ENCODE data around the gene CORO1C.
A peak's percentile ranks its signal among the peaks of the same experiment; 100 is the strongest.

Gene CORO1C

GRCh38 chr12:108729612-108730364 is 1.5 kb downstream of the CORO1C start:
- no peak for TF ChIP-seq JUND (IDR thresholded peaks at IDR 0.05; ENCODE audit: low read depth)
- in situ Hi-C loops (cut with HindIII; ENCODE audit: low pct_unique_long_range_greater_than_20kb, low sequenced_read_pairs): no loop called here
- peak in 1 of 2 experiments; percentile 21 for DNase-seq (ENCODE audit: low read depth in 1 of 2, low spot score in 1 of 2)

GRCh38 chr12:108728820-108729611 is 2.3 kb downstream of the CORO1C start:
- DNase-seq (ENCODE audit: low read depth in 1 of 2, low spot score in 1 of 2): no peak
- no peak for TF ChIP-seq JUND (IDR thresholded peaks at IDR 0.05; ENCODE audit: low read depth)
- in situ Hi-C loops (cut with HindIII; ENCODE audit: low pct_unique_long_range_greater_than_20kb, low sequenced_read_pairs): no loop called here

- in situ Hi-C loops (cut with HindIII; ENCODE audit: low pct_unique_long_range_greater_than_20kb, low sequenced_read_pairs): no loop called here
- TF ChIP-seq JUND (IDR thresholded peaks at IDR 0.05; ENCODE audit: low read depth): no peak
- no peak for DNase-seq (ENCODE audit: low read depth in 1 of 2, low spot score in 1 of 2)
These were observed 3.2 kb downstream of the CORO1C start for GRCh38 chr12:108727868-108728735.

- in situ Hi-C loops (cut with HindIII; ENCODE audit: low pct_unique_long_range_greater_than_20kb, low sequenced_read_pairs): no loop called here
- DNase-seq (ENCODE audit: low read depth in 1 of 2, low spot score in 1 of 2): no peak
- no peak for TF ChIP-seq JUND (IDR thresholded peaks at IDR 0.05; ENCODE audit: low read depth)
These were observed 4.2 kb downstream of the CORO1C start for GRCh38 chr12:108727161-108727560.

GRCh38 chr12:108724890-108725151 is 6.5 kb downstream of the CORO1C start:
- no peak for TF ChIP-seq JUND (IDR thresholded peaks at IDR 0.05; ENCODE audit: low read depth)
- DNase-seq (ENCODE audit: low read depth in 1 of 2, low spot score in 1 of 2): no peak
- in situ Hi-C loops (cut with HindIII; ENCODE audit: low pct_unique_long_range_greater_than_20kb, low sequenced_read_pairs): no loop called here

GRCh38 chr12:108724054-108724889 is 7.0 kb downstream of the CORO1C start:
- in situ Hi-C loops (cut with HindIII; ENCODE audit: low pct_unique_long_range_greater_than_20kb, low sequenced_read_pairs): no loop called here
- TF ChIP-seq JUND (IDR thresholded peaks at IDR 0.05; ENCODE audit: low read depth): no peak
- no peak for DNase-seq (ENCODE audit: low read depth in 1 of 2, low spot score in 1 of 2)

GRCh38 chr12:108722992-108723766 is 8.1 kb downstream of the CORO1C start:
- DNase-seq (ENCODE audit: low read depth in 1 of 2, low spot score in 1 of 2): no peak
- in situ Hi-C loops (cut with HindIII; ENCODE audit: low pct_unique_long_range_greater_than_20kb, low sequenced_read_pairs): no loop called here
- no peak for TF ChIP-seq JUND (IDR thresholded peaks at IDR 0.05; ENCODE audit: low read depth)

GRCh38 chr12:108722463-108722862 is 8.9 kb downstream of the CORO1C start:
- no peak for TF ChIP-seq JUND (IDR thresholded peaks at IDR 0.05; ENCODE audit: low read depth)
- in situ Hi-C loops (cut with HindIII; ENCODE audit: low pct_unique_long_range_greater_than_20kb, low sequenced_read_pairs): no loop called here
- no peak for DNase-seq (ENCODE audit: low read depth in 1 of 2, low spot score in 1 of 2)

- no peak for DNase-seq (ENCODE audit: low read depth in 1 of 2, low spot score in 1 of 2)
- no peak for TF ChIP-seq JUND (IDR thresholded peaks at IDR 0.05; ENCODE audit: low read depth)
- in situ Hi-C loops (cut with HindIII; ENCODE audit: low pct_unique_long_range_greater_than_20kb, low sequenced_read_pairs): no loop called here
These were observed 9.5 kb downstream of the CORO1C start for GRCh38 chr12:108721824-108722223.

GRCh38 chr12:108720757-108721514 is 10.4 kb downstream of the CORO1C start:
- DNase-seq (ENCODE audit: low read depth in 1 of 2, low spot score in 1 of 2): no peak
- no peak for TF ChIP-seq JUND (IDR thresholded peaks at IDR 0.05; ENCODE audit: low read depth)
- in situ Hi-C loops (cut with HindIII; ENCODE audit: low pct_unique_long_range_greater_than_20kb, low sequenced_read_pairs): no loop called here

GRCh38 chr12:108717243-108717642 is 14.1 kb downstream of the CORO1C start:
- DNase-seq (ENCODE audit: low read depth in 1 of 2, low spot score in 1 of 2): no peak
- in situ Hi-C loops (cut with HindIII; ENCODE audit: low pct_unique_long_range_greater_than_20kb, low sequenced_read_pairs): no loop called here
- no peak for TF ChIP-seq JUND (IDR thresholded peaks at IDR 0.05; ENCODE audit: low read depth)

Data from T47D (cell line).